ENCODE data around the gene EFCAB8.

The EFCAB8 gene

GRCh38 chr20:32885952-32886351 is 27.2 kb downstream of the EFCAB8 start:
- no peak for FAIRE-seq
- TF ChIP-seq, protein P1, sequence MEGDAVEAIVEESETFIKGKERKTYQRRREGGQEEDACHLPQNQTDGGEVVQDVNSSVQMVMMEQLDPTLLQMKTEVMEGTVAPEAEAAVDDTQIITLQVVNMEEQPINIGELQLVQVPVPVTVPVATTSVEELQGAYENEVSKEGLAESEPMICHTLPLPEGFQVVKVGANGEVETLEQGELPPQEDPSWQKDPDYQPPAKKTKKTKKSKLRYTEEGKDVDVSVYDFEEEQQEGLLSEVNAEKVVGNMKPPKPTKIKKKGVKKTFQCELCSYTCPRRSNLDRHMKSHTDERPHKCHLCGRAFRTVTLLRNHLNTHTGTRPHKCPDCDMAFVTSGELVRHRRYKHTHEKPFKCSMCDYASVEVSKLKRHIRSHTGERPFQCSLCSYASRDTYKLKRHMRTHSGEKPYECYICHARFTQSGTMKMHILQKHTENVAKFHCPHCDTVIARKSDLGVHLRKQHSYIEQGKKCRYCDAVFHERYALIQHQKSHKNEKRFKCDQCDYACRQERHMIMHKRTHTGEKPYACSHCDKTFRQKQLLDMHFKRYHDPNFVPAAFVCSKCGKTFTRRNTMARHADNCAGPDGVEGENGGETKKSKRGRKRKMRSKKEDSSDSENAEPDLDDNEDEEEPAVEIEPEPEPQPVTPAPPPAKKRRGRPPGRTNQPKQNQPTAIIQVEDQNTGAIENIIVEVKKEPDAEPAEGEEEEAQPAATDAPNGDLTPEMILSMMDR (IDR thresholded peaks at IDR 0.05; ENCODE audit: insufficient read depth, missing control alignments) = no peak
- DNase-seq (ENCODE audit: insufficient read length, low spot score) = no peak

- FAIRE-seq (no peak), DNase-seq (ENCODE audit: insufficient read length, low spot score) (no peak)
- TF ChIP-seq, protein P1 (IDR thresholded peaks at IDR 0.05; ENCODE audit: insufficient read depth, missing control alignments) = no peak
Measured at GRCh38 chr20:32886652-32887051, 27.9 kb downstream of the EFCAB8 start.

DNA sequence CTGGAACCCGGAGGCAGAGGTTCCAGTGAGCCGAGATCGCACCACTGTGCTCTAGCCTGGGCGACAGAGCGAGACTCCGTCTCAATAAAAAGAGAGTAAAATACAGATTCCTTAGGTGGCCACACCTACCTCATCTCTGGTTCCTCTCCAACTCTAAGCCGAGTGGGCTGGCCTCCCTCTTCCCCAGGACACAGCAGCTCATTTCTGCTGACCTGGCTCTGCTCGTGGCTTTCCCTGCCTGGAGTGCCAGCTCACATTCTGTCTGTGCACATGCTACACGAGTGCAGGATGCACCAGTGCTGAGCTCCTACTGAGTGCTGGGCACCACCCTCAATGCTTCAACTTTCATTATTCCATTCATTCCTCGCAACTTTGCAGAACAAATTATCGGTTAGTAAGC is 28.8 kb downstream of the EFCAB8 start:
- FAIRE-seq = no peak
- TF ChIP-seq, protein P1 (IDR thresholded peaks at IDR 0.05; ENCODE audit: insufficient read depth, missing control alignments) = no peak
- DNase-seq (ENCODE audit: insufficient read length, low spot score) = no peak

DNA sequence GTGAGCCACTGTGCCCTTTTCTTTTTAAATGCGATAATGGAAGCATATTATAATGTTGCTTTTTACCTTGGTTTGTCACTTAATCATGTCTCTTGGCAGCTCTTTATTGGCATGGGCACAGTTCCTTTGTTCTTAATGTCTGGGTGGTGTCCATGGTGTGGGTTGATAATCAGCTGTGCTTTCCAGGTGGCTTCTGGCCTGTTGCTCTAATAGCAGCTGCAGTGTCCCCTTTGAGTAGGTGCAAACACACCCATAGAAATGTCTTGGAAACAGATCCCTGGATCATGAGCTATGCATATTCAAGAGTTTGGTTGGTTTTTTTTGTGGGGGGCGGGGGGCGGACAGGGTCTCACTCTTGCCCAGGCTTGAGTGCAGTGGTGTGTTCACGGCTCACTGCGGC is 29.9 kb downstream of the EFCAB8 start:
- no peak for FAIRE-seq
- TF ChIP-seq, protein P1 (IDR thresholded peaks at IDR 0.05; ENCODE audit: insufficient read depth, missing control alignments) = no peak
- no peak for DNase-seq (ENCODE audit: insufficient read length, low spot score)

DNA sequence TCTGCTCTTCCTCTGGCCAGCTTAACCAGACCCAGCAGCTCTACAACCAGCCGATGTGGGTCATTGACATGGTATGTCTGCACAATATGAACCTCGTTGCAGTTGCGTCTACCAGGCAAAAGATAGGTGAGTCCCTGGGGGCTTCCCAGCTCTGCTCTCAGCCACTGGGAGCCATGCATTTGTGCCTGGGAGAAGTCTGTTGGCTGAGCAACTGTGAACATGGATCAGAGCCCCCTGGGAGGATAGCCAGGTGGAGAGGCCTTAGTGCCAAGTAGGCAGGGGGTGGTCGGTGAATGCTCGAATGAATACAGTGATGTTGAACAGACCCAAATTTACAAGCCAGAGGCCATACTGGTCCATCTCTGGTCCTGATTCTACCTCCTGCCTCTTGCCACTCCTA is 30.6 kb downstream of the EFCAB8 start:
- TF ChIP-seq, protein P1 (IDR thresholded peaks at IDR 0.05; ENCODE audit: insufficient read depth, missing control alignments) = no peak
- no peak for DNase-seq (ENCODE audit: insufficient read length, low spot score)
- no peak for FAIRE-seq

GRCh38 chr20:32891491-32891890 is 32.8 kb downstream of the EFCAB8 start:
- DNase-seq (ENCODE audit: insufficient read length, low spot score) = no peak
- FAIRE-seq = no peak
- TF ChIP-seq, protein P1 (IDR thresholded peaks at IDR 0.05; ENCODE audit: insufficient read depth, missing control alignments) = no peak

DNA sequence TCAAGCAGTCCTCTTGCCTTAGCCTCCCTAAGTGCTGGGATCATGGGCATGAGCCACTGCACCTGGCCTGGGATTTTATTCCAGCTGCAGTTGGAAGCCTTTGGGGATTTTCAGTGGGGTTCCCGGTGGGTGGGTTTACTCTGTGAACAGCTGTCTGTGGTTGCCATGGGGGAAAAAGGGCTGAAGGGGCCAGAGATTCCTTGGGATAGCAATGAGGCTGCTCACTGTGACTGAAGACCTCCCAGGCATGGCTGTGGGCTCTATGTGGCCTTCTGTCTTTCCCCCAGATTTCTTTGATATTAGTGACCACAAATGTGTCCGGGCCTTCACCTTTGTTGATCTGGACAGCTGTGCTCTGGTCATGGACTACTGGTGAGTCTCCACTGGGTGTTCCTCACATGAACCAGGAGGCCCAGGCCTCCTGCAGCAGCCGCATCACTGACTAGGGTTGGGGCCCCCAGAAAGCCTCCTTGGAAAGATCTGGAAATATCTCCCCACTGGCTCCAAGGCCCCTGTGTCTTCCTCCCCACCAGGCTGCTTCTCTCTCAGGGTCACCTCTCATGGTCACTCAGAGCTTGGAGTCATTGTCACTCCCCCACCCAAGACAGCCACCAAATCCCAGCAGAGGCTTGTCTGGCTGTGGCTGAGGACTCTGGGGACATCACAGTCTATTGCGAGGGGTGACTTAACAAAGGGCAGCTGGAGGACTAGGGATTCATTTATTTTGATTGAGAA is 33.4 kb downstream of the EFCAB8 start:
- DNase-seq (ENCODE audit: insufficient read length, low spot score) (no peak), FAIRE-seq (no peak)

More for the DNA sequence above, 33.4 kb downstream of the EFCAB8 start:
- TF ChIP-seq, protein P1 (IDR thresholded peaks at IDR 0.05; ENCODE audit: insufficient read depth, missing control alignments) = no peak

Measured in D721Med (cell line).